ENCODE measurements around the gene LIMK1.

- no peak for TF ChIP-seq CTCF (IDR thresholded peaks at IDR 0.05; ENCODE audit: low read depth, low read length)
- TF ChIP-seq EZH2phosphoT487 (IDR thresholded peaks at IDR 0.05; ENCODE audit: low read depth) = no peak
These were observed 10.1 kb downstream of the LIMK1 start for GRCh38 chr7:74093671-74094223.
